ENCODE measurements around the gene JSRP1.

The JSRP1 gene

GRCh38 chr19:2212861-2213711 is 43.1 kb downstream of the JSRP1 start:
- Histone ChIP-seq H3K4me1 (ENCODE audit: insufficient read depth, low read length) (no peaks in the 10 kb centered on the region), H3K36me3 (ENCODE audit: insufficient read depth, low read depth, low read length) (peaks cover 70% of the 10 kb centered on the region)

GRCh38 chr19:2210987-2211740 is 45.1 kb downstream of the JSRP1 start:
- H3K9ac ChIP-seq (ENCODE audit: low read depth, low read length) = no peak overlapping the region
- H3K4me3 ChIP-seq (ENCODE audit: low read length) = no peak overlapping the region
- no peaks in the 10 kb centered on the region for H3K4me1 ChIP-seq (ENCODE audit: insufficient read depth, low read length)
- peaks cover 59% of the 10 kb centered on the region for H3K36me3 ChIP-seq (ENCODE audit: insufficient read depth, low read depth, low read length)
- H3K9me3 ChIP-seq (ENCODE audit: insufficient read depth, low read depth, low read length) = no peaks in the 10 kb centered on the region
- H3K27ac ChIP-seq (ENCODE audit: low read length) = no peak overlapping the region
- no peaks in the 10 kb centered on the region for H3K27me3 ChIP-seq (ENCODE audit: insufficient read depth, low read length)

More at GRCh38 chr19:2212861-2213711, 43.1 kb downstream of the JSRP1 start:
- H3K4me3 ChIP-seq (ENCODE audit: low read length) = no peak overlapping the region
- no peak overlapping the region for H3K27ac ChIP-seq (ENCODE audit: low read length)
- H3K9ac ChIP-seq (ENCODE audit: low read depth, low read length) = no peak overlapping the region
- no peaks in the 10 kb centered on the region for H3K9me3 ChIP-seq (ENCODE audit: insufficient read depth, low read depth, low read length)
- H3K27me3 ChIP-seq (ENCODE audit: insufficient read depth, low read length) = no peaks in the 10 kb centered on the region

- Histone ChIP-seq H3K9ac (ENCODE audit: low read depth, low read length) (no peak overlapping the region), H3K4me1 (ENCODE audit: insufficient read depth, low read length) (no peaks in the 10 kb centered on the region), H3K27me3 (ENCODE audit: insufficient read depth, low read length) (no peaks in the 10 kb centered on the region), H3K9me3 (ENCODE audit: insufficient read depth, low read depth, low read length) (no peaks in the 10 kb centered on the region), H3K36me3 (ENCODE audit: insufficient read depth, low read depth, low read length) (peaks cover 50% of the 10 kb centered on the region), H3K27ac (ENCODE audit: low read length) (no peak overlapping the region), H3K4me3 (ENCODE audit: low read length) (no peak overlapping the region)
Measured at GRCh38 chr19:2210206-2210605, 46.0 kb downstream of the JSRP1 start.

- no peak overlapping the region for H3K9ac ChIP-seq (ENCODE audit: low read depth, low read length)
- no peaks in the 10 kb centered on the region for H3K4me1 ChIP-seq (ENCODE audit: insufficient read depth, low read length)
- no peak overlapping the region for H3K4me3 ChIP-seq (ENCODE audit: low read length)
- H3K27me3 ChIP-seq (ENCODE audit: insufficient read depth, low read length) = no peaks in the 10 kb centered on the region
- H3K9me3 ChIP-seq (ENCODE audit: insufficient read depth, low read depth, low read length) = no peaks in the 10 kb centered on the region
- no peak overlapping the region for H3K27ac ChIP-seq (ENCODE audit: low read length)
- peaks cover 42% of the 10 kb centered on the region for H3K36me3 ChIP-seq (ENCODE audit: insufficient read depth, low read depth, low read length)
Measured at GRCh38 chr19:2209408-2209807, 46.8 kb downstream of the JSRP1 start.

- H3K9ac ChIP-seq (ENCODE audit: low read depth, low read length) = no peak overlapping the region
- no peaks in the 10 kb centered on the region for H3K9me3 ChIP-seq (ENCODE audit: insufficient read depth, low read depth, low read length)
- no peak overlapping the region for H3K4me3 ChIP-seq (ENCODE audit: low read length)
- peaks cover 39% of the 10 kb centered on the region for H3K36me3 ChIP-seq (ENCODE audit: insufficient read depth, low read depth, low read length)
- H3K27ac ChIP-seq (ENCODE audit: low read length) = no peak overlapping the region
- H3K4me1 ChIP-seq (ENCODE audit: insufficient read depth, low read length) = no peaks in the 10 kb centered on the region
- H3K27me3 ChIP-seq (ENCODE audit: insufficient read depth, low read length) = no peaks in the 10 kb centered on the region
Measured at GRCh38 chr19:2208975-2209374, 47.2 kb downstream of the JSRP1 start.

- Histone ChIP-seq H3K9me3 (ENCODE audit: insufficient read depth, low read depth, low read length) (no peaks in the 10 kb centered on the region), H3K27ac (ENCODE audit: low read length) (no peak overlapping the region), H3K4me3 (ENCODE audit: low read length) (no peak overlapping the region), H3K36me3 (ENCODE audit: insufficient read depth, low read depth, low read length) (peaks cover 37% of the 10 kb centered on the region), H3K9ac (ENCODE audit: low read depth, low read length) (no peak overlapping the region), H3K27me3 (ENCODE audit: insufficient read depth, low read length) (no peaks in the 10 kb centered on the region), H3K4me1 (ENCODE audit: insufficient read depth, low read length) (no peaks in the 10 kb centered on the region)
Measured at GRCh38 chr19:2207991-2208860, 48.0 kb downstream of the JSRP1 start.

- H3K4me1 ChIP-seq (ENCODE audit: insufficient read depth, low read length) = no peaks in the 10 kb centered on the region
- H3K9me3 ChIP-seq (ENCODE audit: insufficient read depth, low read depth, low read length) = no peaks in the 10 kb centered on the region
- peaks cover 29% of the 10 kb centered on the region for H3K36me3 ChIP-seq (ENCODE audit: insufficient read depth, low read depth, low read length)
- no peak overlapping the region for H3K9ac ChIP-seq (ENCODE audit: low read depth, low read length)
- no peaks in the 10 kb centered on the region for H3K27me3 ChIP-seq (ENCODE audit: insufficient read depth, low read length)
- no peak overlapping the region for H3K27ac ChIP-seq (ENCODE audit: low read length)
- no peak overlapping the region for H3K4me3 ChIP-seq (ENCODE audit: low read length)
Measured at GRCh38 chr19:2207008-2207407, 49.2 kb downstream of the JSRP1 start.

GRCh38 chr19:2202366-2202765 is 53.9 kb downstream of the JSRP1 start:
- no peaks in the 10 kb centered on the region for H3K4me1 ChIP-seq (ENCODE audit: insufficient read depth, low read length)
- no peak overlapping the region for H3K4me3 ChIP-seq (ENCODE audit: low read length)
- H3K27me3 ChIP-seq (ENCODE audit: insufficient read depth, low read length) = no peaks in the 10 kb centered on the region
- no peak overlapping the region for H3K27ac ChIP-seq (ENCODE audit: low read length)
- no peaks in the 10 kb centered on the region for H3K9me3 ChIP-seq (ENCODE audit: insufficient read depth, low read depth, low read length)
- H3K9ac ChIP-seq (ENCODE audit: low read depth, low read length) = no peak overlapping the region
- H3K36me3 ChIP-seq (ENCODE audit: insufficient read depth, low read depth, low read length) = peaks cover 13% of the 10 kb centered on the region

Data from iPS-20b (cell line).